ENCODE measurements around the gene CEL. TPM values are rescaled to one million over a fixed set of nuclear protein-coding genes. Genes with fewer than 3 reads are reported as not detected.

CEL gene
- total RNA-seq, 1 experiment from 2014 or later, result 3.6 TPM

DNA sequence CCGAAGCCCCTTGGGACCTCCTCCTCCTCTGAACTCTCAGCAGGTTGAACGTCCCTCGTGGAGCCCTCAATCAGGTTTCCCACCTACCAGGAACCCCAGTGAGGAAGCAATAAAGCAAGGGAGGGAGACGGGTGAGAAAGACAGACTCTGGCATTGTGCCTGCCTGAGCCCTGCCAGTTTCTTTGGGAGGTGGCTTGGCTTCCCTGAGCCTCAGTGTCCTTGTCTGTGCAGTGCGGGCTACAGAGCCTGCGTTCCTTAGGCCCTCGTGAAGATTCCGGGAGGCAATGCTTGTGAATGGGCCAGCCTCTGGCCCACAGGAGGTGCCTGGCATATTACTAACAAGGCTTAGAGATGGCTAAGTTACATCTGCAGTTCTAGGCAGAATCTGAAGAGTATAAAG is 19.1 kb upstream of the CEL start:
- no CpG with 5 or more reads among the region's 8 CpGs for WGBS (ENCODE audit: extremely low coverage, insufficient read length, low lambda C conversion rate)
- Histone ChIP-seq H2BK20ac (ENCODE audit: low read depth, low read length, poor library complexity, severe bottlenecking) (no peak overlapping the region), H3K14ac (ENCODE audit: insufficient read depth, low read length) (no peak overlapping the region), H4K5ac (ENCODE audit: insufficient read length, low read depth, low read length) (no peak overlapping the region), H3K23me2 (ENCODE audit: insufficient read length, low read depth, low read length, poor library complexity, severe bottlenecking) (no peaks in the 10 kb centered on the region), H2BK5ac (ENCODE audit: insufficient read length, low read length) (no peak overlapping the region), H4K8ac (replicated peaks; ENCODE audit: insufficient read length, low read depth, low read length) (no peak overlapping the region), H3K56ac (ENCODE audit: insufficient read length, low read depth, low read length) (no peak overlapping the region), H3K18ac (ENCODE audit: insufficient read length, low read depth, low read length) (no peak overlapping the region), H3K4me2 (ENCODE audit: insufficient read depth, insufficient read length, low read length) (no peak overlapping the region), H3T11ph (ENCODE audit: low read length) (no peak overlapping the region), H2AK5ac (ENCODE audit: insufficient read length, low read length) (no peak overlapping the region), H3K27me3 (ENCODE audit: insufficient read depth, low read length) (no peaks in the 10 kb centered on the region), H3K9me3 (ENCODE audit: control insufficient read depth, low read depth, low read length) (no peaks in the 10 kb centered on the region), H2BK15ac (ENCODE audit: low read depth, low read length) (no peak overlapping the region), H3K79me1 (ENCODE audit: insufficient read depth, low read depth, low read length, poor library complexity, severe bottlenecking) (peaks cover 4% of the 10 kb centered on the region), H4K20me1 (ENCODE audit: control insufficient read depth, insufficient read depth, insufficient read length) (no peaks in the 10 kb centered on the region), H2AFZ (ENCODE audit: low read length) (no peak overlapping the region), H3K4ac (ENCODE audit: low read depth, low read length) (no peak overlapping the region), H3K23ac (ENCODE audit: insufficient read length, low read depth, low read length) (no peak overlapping the region), H2BK12ac (ENCODE audit: insufficient read length, low read depth, low read length) (no peak overlapping the region), H3K4me1 (ENCODE audit: insufficient read depth, low read length) (no peaks in the 10 kb centered on the region), H3K79me2 (ENCODE audit: insufficient read depth, low read length) (peaks cover 3% of the 10 kb centered on the region; the same call in 1 of the 2 replicates), H3K27ac (ENCODE audit: insufficient read length, low read depth, low read length) (no peak overlapping the region), H2BK120ac (ENCODE audit: low read depth, low read length, poor library complexity, severe bottlenecking) (no peak overlapping the region), H4K91ac (ENCODE audit: insufficient read length, low read depth, low read length) (no peak overlapping the region), H3K9ac (ENCODE audit: extremely low read depth, insufficient read length, low read length) (no peak overlapping the region)
- TF ChIP-seq, protein P1, sequence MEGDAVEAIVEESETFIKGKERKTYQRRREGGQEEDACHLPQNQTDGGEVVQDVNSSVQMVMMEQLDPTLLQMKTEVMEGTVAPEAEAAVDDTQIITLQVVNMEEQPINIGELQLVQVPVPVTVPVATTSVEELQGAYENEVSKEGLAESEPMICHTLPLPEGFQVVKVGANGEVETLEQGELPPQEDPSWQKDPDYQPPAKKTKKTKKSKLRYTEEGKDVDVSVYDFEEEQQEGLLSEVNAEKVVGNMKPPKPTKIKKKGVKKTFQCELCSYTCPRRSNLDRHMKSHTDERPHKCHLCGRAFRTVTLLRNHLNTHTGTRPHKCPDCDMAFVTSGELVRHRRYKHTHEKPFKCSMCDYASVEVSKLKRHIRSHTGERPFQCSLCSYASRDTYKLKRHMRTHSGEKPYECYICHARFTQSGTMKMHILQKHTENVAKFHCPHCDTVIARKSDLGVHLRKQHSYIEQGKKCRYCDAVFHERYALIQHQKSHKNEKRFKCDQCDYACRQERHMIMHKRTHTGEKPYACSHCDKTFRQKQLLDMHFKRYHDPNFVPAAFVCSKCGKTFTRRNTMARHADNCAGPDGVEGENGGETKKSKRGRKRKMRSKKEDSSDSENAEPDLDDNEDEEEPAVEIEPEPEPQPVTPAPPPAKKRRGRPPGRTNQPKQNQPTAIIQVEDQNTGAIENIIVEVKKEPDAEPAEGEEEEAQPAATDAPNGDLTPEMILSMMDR (conservative IDR thresholded peaks at IDR 0.05), result no peak
- Mint-ChIP-seq H3K27me3 (ENCODE audit: low read depth) (no peaks in the 10 kb centered on the region), H3K9me3 (peaks cover 3% of the 10 kb centered on the region in 2 experiments; a peak in 3 of 5 replicates), H3K27ac (no peak overlapping the region; a peak in 1 of 7 replicates), H3K4me3 (no peak overlapping the region), H3K4me1 (no peaks in the 10 kb centered on the region), H3K36me3 (ENCODE audit: insufficient read depth in 1 of 3, low read depth in 3 of 3) (peaks cover 42 to 66% (median 60%) of the 10 kb centered on the region in 3 experiments)
- DNase-seq, result no peak
